Measurements from ENCODE around the gene LRPPRC.

The LRPPRC gene

GRCh38 chr2:43852196-43852730 is 143.5 kb downstream of the LRPPRC start:
- TF ChIP-seq EZH2 (IDR thresholded peaks at IDR 0.05; ENCODE audit: borderline replicate concordance, low read length) = no peak
- no peak for TF ChIP-seq CTCF (IDR thresholded peaks at IDR 0.05; ENCODE audit: low read length)
- 0 out of 2 replicates have a peak, but pooled peaks cover 4% of the 10 kb centered on the region for H3K27me3 ChIP-seq (ENCODE audit: insufficient read depth, low read length)
- H3F3A ChIP-seq (ENCODE audit: insufficient read depth, low read length) = no peaks in the 10 kb centered on the region
- H3K9me2 ChIP-seq (ENCODE audit: low read depth, low read length) = no peaks in the 10 kb centered on the region
- no peak overlapping the region for H2AFZ ChIP-seq (ENCODE audit: low read length)
- H3K4me3 ChIP-seq (ENCODE audit: low read depth, low read length, poor library complexity, severe bottlenecking) = no peak overlapping the region
- H4K20me1 ChIP-seq (ENCODE audit: insufficient read depth, low read length) = no peaks in the 10 kb centered on the region
- H3K9me3 ChIP-seq (ENCODE audit: low read length) = no peaks in the 10 kb centered on the region
- no peak overlapping the region for H3K27ac ChIP-seq (ENCODE audit: low read depth, low read length, poor library complexity, severe bottlenecking)
- H3K9ac ChIP-seq (ENCODE audit: low read length) = no peak overlapping the region
- peaks cover 4% of the 10 kb centered on the region for H3K4me1 ChIP-seq (ENCODE audit: insufficient read depth, low read length, severe bottlenecking)
- H3K4me2 ChIP-seq (ENCODE audit: low read length) = no peak overlapping the region
- no peaks in the 10 kb centered on the region for H3K79me2 ChIP-seq (ENCODE audit: insufficient read depth, low read length)
- H3K36me3 ChIP-seq (ENCODE audit: insufficient read depth, low read length) = no peaks in the 10 kb centered on the region

- no peak overlapping the region for H3K9ac ChIP-seq (ENCODE audit: low read length)
- no peak overlapping the region for H2AFZ ChIP-seq (ENCODE audit: low read length)
- H4K20me1 ChIP-seq (ENCODE audit: insufficient read depth, low read length) = no peaks in the 10 kb centered on the region
- no peak overlapping the region for H3K27ac ChIP-seq (ENCODE audit: low read depth, low read length, poor library complexity, severe bottlenecking)
- no peak overlapping the region for H3K4me3 ChIP-seq (ENCODE audit: low read depth, low read length, poor library complexity, severe bottlenecking)
- no peak overlapping the region for H3K4me2 ChIP-seq (ENCODE audit: low read length)
- H3K27me3 ChIP-seq (ENCODE audit: insufficient read depth, low read length) = 0 out of 2 replicates have a peak, but pooled peaks cover 4% of the 10 kb centered on the region
- TF ChIP-seq EZH2 (IDR thresholded peaks at IDR 0.05; ENCODE audit: borderline replicate concordance, low read length) = no peak
- no peak for TF ChIP-seq CTCF (IDR thresholded peaks at IDR 0.05; ENCODE audit: low read length)
- H3K36me3 ChIP-seq (ENCODE audit: insufficient read depth, low read length) = no peaks in the 10 kb centered on the region
- H3K9me3 ChIP-seq (ENCODE audit: low read length) = no peaks in the 10 kb centered on the region
- H3K4me1 ChIP-seq (ENCODE audit: insufficient read depth, low read length, severe bottlenecking) = peaks cover 4% of the 10 kb centered on the region
- H3K9me2 ChIP-seq (ENCODE audit: low read depth, low read length) = no peaks in the 10 kb centered on the region
- H3K79me2 ChIP-seq (ENCODE audit: insufficient read depth, low read length) = no peaks in the 10 kb centered on the region
- no peaks in the 10 kb centered on the region for H3F3A ChIP-seq (ENCODE audit: insufficient read depth, low read length)
Measured at GRCh38 chr2:43851011-43851980, 144.5 kb downstream of the LRPPRC start.

- Histone ChIP-seq H4K20me1 (ENCODE audit: insufficient read depth, low read length) (no peaks in the 10 kb centered on the region), H3K9me2 (ENCODE audit: low read depth, low read length) (no peaks in the 10 kb centered on the region), H3K4me2 (ENCODE audit: low read length) (no peak overlapping the region), H2AFZ (ENCODE audit: low read length) (no peak overlapping the region), H3F3A (ENCODE audit: insufficient read depth, low read length) (no peaks in the 10 kb centered on the region), H3K36me3 (ENCODE audit: insufficient read depth, low read length) (no peaks in the 10 kb centered on the region), H3K4me3 (ENCODE audit: low read depth, low read length, poor library complexity, severe bottlenecking) (no peak overlapping the region), H3K27ac (ENCODE audit: low read depth, low read length, poor library complexity, severe bottlenecking) (no peak overlapping the region), H3K9me3 (ENCODE audit: low read length) (no peaks in the 10 kb centered on the region), H3K4me1 (ENCODE audit: insufficient read depth, low read length, severe bottlenecking) (peaks cover 4% of the 10 kb centered on the region), H3K9ac (ENCODE audit: low read length) (no peak overlapping the region), H3K79me2 (ENCODE audit: insufficient read depth, low read length) (no peaks in the 10 kb centered on the region), H3K27me3 (ENCODE audit: insufficient read depth, low read length) (0 out of 2 replicates have a peak, but pooled peaks cover under 1% of the 10 kb centered on the region)
- TF ChIP-seq EZH2 (IDR thresholded peaks at IDR 0.05; ENCODE audit: borderline replicate concordance, low read length) (no peak), CTCF (IDR thresholded peaks at IDR 0.05; ENCODE audit: low read length) (no peak)
Measured at GRCh38 chr2:43848214-43848613, 147.6 kb downstream of the LRPPRC start.

Measured in OCI-LY1 (cell line).